ENCODE measurements around the gene CAMSAP3.
A peak's percentile ranks its signal among the peaks of the same experiment; 100 is the strongest.

Gene CAMSAP3

GRCh38 chr19:7648265-7649014 is 52.8 kb downstream of the CAMSAP3 start:
- no peak for DNase-seq

GRCh38 chr19:7650148-7650547 is 54.5 kb downstream of the CAMSAP3 start:
- DNase-seq: no peak

- peak; percentile 62 for DNase-seq
These were observed 56.5 kb downstream of the CAMSAP3 start for GRCh38 chr19:7652061-7652641.

- no peak for DNase-seq
These were observed 58.7 kb downstream of the CAMSAP3 start for GRCh38 chr19:7654401-7654800.

GRCh38 chr19:7655581-7655980 is 59.9 kb downstream of the CAMSAP3 start:
- DNase-seq: no peak

GRCh38 chr19:7657131-7657751 is 61.6 kb downstream of the CAMSAP3 start:
- no peak for DNase-seq

- DNase-seq: peak; percentile 52
These were observed 62.6 kb downstream of the CAMSAP3 start for GRCh38 chr19:7658219-7658686.

- DNase-seq: no peak
These were observed 66.3 kb downstream of the CAMSAP3 start for GRCh38 chr19:7661744-7662538.

- no peak for DNase-seq
These were observed 67.0 kb downstream of the CAMSAP3 start for GRCh38 chr19:7662657-7663056.

GRCh38 chr19:7663706-7664105 is 68.0 kb downstream of the CAMSAP3 start:
- no peak for DNase-seq

GRCh38 chr19:7665076-7665475 is 69.4 kb downstream of the CAMSAP3 start:
- DNase-seq: no peak

All from NCI-H1436 (cell line).